Activated CD4-positive, alpha-beta memory T cell treated with anti-CD3 and anti-CD28 coated beads, Interleukin-2, amount 10 ng/mL, durations not matched to agents 7 days and 5 days (primary cell): ENCODE data around the gene PHACTR3. TPM values are rescaled to one million over a fixed set of nuclear protein-coding genes. Genes with fewer than 3 reads are reported as not detected.

ENCODE experiments used
- CTCF ChIA-PET: fragments of 350-600 bp; sonication (Branson Sonifier 250); formaldehyde crosslinking; loops from one replicate; lab custom pipeline; 2021; ENCODE audit warnings: antibody characterized with exemption, inconsistent platforms; lab: Charles Lee
- POLR2A ChIA-PET: fragments of 350-600 bp; sonication (Branson Sonifier 250); formaldehyde crosslinking; loops from one replicate; lab custom pipeline; 2021; ENCODE audit warnings: antibody characterized with exemption; lab: Charles Lee
- DNase-seq: peaks from one replicate; pipeline ENCODE4 v3.0.0-alpha.2; 2020
- H3K27ac Mint-ChIP-seq: one replicate; pipeline ENCODE4 v1.8.0; 2021; ENCODE audit warnings: mild to moderate bottlenecking, mixed read lengths
- H3K27me3 Mint-ChIP-seq: one replicate; pipeline ENCODE4 v1.8.0; 2021; ENCODE audit warnings: mixed read lengths
- H3K36me3 Mint-ChIP-seq: one replicate; pipeline ENCODE4 v1.8.0; 2021; ENCODE audit warnings: low read depth, mixed read lengths
- H3K4me1 Mint-ChIP-seq: one replicate; pipeline ENCODE4 v1.8.0; 2021; ENCODE audit warnings: mixed read lengths
- H3K4me3 Mint-ChIP-seq: one replicate; pipeline ENCODE4 v1.8.0; 2021; ENCODE audit warnings: mild to moderate bottlenecking, mixed read lengths
- H3K9me3 Mint-ChIP-seq: one replicate; pipeline ENCODE4 v1.8.0; 2021; ENCODE audit warnings: mixed read lengths
- total RNA-seq, 2 experiments: library from RNA; stranded (reverse); gene quantifications; one replicate each; pipeline ENCODE4 v1.2.3, GENCODE V29; 2021

The PHACTR3 gene
- total RNA-seq, 2 experiments from 2014 or later = not detected

- no peaks in the 10 kb centered on the region for H3K27me3 Mint-ChIP-seq
- CTCF ChIA-PET = no interaction called here
- H3K4me3 Mint-ChIP-seq = no peak overlapping the region
- no peak for DNase-seq
- H3K4me1 Mint-ChIP-seq = no peaks in the 10 kb centered on the region
- H3K27ac Mint-ChIP-seq = no peak overlapping the region
- no peaks in the 10 kb centered on the region for H3K36me3 Mint-ChIP-seq
- POLR2A ChIA-PET = no interaction called here
- H3K9me3 Mint-ChIP-seq = no peaks in the 10 kb centered on the region
Observed at GRCh38 chr20:59774204-59774641, 169.9 kb downstream of the PHACTR3 start.

DNA sequence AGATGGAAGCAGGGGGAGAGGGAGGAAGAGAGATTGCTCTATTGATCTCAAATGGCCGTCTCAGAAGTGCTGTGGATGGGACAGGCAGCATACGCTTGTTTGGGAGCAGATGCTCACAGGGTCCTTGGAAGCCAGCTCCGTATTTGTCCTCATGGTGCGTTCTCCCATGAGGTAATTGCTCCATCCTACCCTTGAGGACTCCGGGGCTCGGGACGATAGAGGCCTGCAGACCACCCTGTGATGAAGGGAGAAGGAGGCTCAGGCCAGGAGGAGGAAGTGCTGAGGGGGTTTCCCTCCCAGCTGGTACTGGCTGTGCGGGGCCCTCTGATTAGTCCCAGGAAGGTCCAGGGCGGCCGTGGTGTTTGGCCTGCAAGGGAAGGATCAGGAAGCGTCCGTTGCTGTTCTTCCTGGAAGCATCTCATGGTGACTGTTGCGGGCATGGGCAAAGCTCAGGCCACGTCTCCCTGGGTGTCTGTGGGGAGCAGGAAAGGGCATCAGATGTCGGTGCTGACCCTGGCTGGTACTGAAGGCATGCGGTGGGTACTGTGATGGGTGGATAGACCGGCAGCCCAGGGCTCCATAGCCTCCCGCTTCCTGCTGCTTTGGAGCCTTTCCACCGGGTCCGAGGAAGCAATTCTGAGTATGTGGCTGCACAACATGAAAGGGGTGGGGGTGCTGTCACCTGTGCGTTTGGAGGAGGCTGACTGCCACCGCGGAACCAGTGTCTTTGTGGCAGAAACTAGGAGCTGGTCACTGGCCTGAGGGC lies 170.8 kb downstream of the PHACTR3 start:
- Mint-ChIP-seq H3K36me3 (no peaks in the 10 kb centered on the region), H3K4me1 (no peaks in the 10 kb centered on the region), H3K4me3 (no peak overlapping the region), H3K27me3 (no peaks in the 10 kb centered on the region), H3K27ac (no peak overlapping the region), H3K9me3 (no peaks in the 10 kb centered on the region)
- ChIA-PET POLR2A (no interaction called here), CTCF (no interaction called here)
- no peak for DNase-seq

- CTCF ChIA-PET = no interaction called here
- POLR2A ChIA-PET = no interaction called here
- Mint-ChIP-seq H3K9me3 (no peaks in the 10 kb centered on the region), H3K27ac (no peak overlapping the region), H3K27me3 (no peaks in the 10 kb centered on the region), H3K4me1 (no peaks in the 10 kb centered on the region), H3K4me3 (no peak overlapping the region), H3K36me3 (no peaks in the 10 kb centered on the region)
- no peak for DNase-seq
Observed at GRCh38 chr20:59775687-59776055, 171.3 kb downstream of the PHACTR3 start.

GRCh38 chr20:59776059-59776603 lies 171.8 kb downstream of the PHACTR3 start:
- Mint-ChIP-seq H3K27me3 (no peaks in the 10 kb centered on the region), H3K9me3 (no peaks in the 10 kb centered on the region), H3K36me3 (no peaks in the 10 kb centered on the region), H3K27ac (no peak overlapping the region), H3K4me1 (no peaks in the 10 kb centered on the region), H3K4me3 (no peak overlapping the region)
- DNase-seq = no peak
- ChIA-PET CTCF (no interaction called here), POLR2A (no interaction called here)

- no peaks in the 10 kb centered on the region for H3K4me1 Mint-ChIP-seq
- POLR2A ChIA-PET = no interaction called here
- CTCF ChIA-PET = no interaction called here
- H3K9me3 Mint-ChIP-seq = no peaks in the 10 kb centered on the region
- no peaks in the 10 kb centered on the region for H3K36me3 Mint-ChIP-seq
- no peaks in the 10 kb centered on the region for H3K27me3 Mint-ChIP-seq
- H3K4me3 Mint-ChIP-seq = no peak overlapping the region
- DNase-seq = no peak
- H3K27ac Mint-ChIP-seq = no peak overlapping the region
Observed at GRCh38 chr20:59776626-59777330, 172.4 kb downstream of the PHACTR3 start.

- Mint-ChIP-seq H3K36me3 (no peaks in the 10 kb centered on the region), H3K4me3 (no peak overlapping the region), H3K9me3 (no peaks in the 10 kb centered on the region), H3K27me3 (no peaks in the 10 kb centered on the region), H3K27ac (no peak overlapping the region), H3K4me1 (no peaks in the 10 kb centered on the region)
- ChIA-PET POLR2A (no interaction called here), CTCF (no interaction called here)
- no peak for DNase-seq
Observed at GRCh38 chr20:59777331-59777725, 173.0 kb downstream of the PHACTR3 start.

DNA sequence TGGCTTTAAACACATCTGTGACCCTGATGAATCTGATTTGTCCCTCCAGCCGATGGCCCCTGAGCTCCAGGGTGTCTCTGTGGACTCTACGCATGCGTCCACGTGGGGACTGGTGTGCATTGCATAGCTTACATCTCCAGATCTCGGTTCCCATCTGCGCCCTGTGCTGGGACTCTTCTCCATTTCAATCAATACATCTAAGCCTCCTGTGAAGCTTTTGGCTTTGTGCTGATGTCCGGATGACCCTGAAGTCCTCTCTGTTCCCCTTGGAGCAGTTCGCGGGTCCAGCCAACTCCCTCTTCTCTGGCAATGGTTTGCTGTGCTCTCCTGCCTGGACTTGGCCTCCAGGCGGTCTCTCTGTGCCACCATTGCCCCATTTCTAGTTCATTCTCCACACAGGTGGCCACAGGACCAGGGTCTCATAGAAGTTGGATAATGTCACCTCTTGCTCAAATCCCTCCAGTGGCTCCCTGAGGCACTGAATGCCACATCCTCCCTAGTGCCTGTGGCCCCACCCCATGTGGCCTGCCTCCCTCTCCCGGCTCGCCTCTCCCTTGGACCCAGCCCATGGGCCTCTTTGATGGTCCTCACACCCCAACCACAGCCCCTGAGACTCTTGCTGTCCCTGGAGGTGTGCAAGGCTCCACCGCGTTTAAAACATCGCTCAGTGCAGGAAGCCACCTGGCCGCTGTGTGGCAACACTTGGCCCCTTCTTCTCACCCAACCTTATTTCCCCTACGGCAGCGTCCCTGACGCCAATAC lies 173.7 kb downstream of the PHACTR3 start:
- Mint-ChIP-seq H3K4me1 (no peaks in the 10 kb centered on the region), H3K27me3 (no peaks in the 10 kb centered on the region), H3K9me3 (no peaks in the 10 kb centered on the region), H3K4me3 (no peak overlapping the region), H3K36me3 (no peaks in the 10 kb centered on the region), H3K27ac (no peak overlapping the region)
- POLR2A ChIA-PET = no interaction called here
- DNase-seq = no peak
- CTCF ChIA-PET = no interaction called here

GRCh38 chr20:59778615-59779200 lies 174.4 kb downstream of the PHACTR3 start:
- Mint-ChIP-seq H3K27ac (no peak overlapping the region), H3K9me3 (no peaks in the 10 kb centered on the region), H3K36me3 (no peaks in the 10 kb centered on the region), H3K27me3 (no peaks in the 10 kb centered on the region), H3K4me3 (no peak overlapping the region), H3K4me1 (no peaks in the 10 kb centered on the region)
- DNase-seq = no peak
- ChIA-PET POLR2A (no interaction called here), CTCF (no interaction called here)

- no peak for DNase-seq
- H3K27ac Mint-ChIP-seq = no peak overlapping the region
- no peaks in the 10 kb centered on the region for H3K9me3 Mint-ChIP-seq
- ChIA-PET POLR2A (no interaction called here), CTCF (no interaction called here)
- no peaks in the 10 kb centered on the region for H3K4me1 Mint-ChIP-seq
- no peak overlapping the region for H3K4me3 Mint-ChIP-seq
- H3K36me3 Mint-ChIP-seq = no peaks in the 10 kb centered on the region
- no peaks in the 10 kb centered on the region for H3K27me3 Mint-ChIP-seq
Observed at GRCh38 chr20:59779656-59780380, 175.5 kb downstream of the PHACTR3 start.

- Mint-ChIP-seq H3K4me1 (no peaks in the 10 kb centered on the region), H3K27me3 (no peaks in the 10 kb centered on the region), H3K9me3 (no peaks in the 10 kb centered on the region), H3K27ac (no peak overlapping the region), H3K4me3 (no peak overlapping the region), H3K36me3 (no peaks in the 10 kb centered on the region)
- POLR2A ChIA-PET = no interaction called here
- CTCF ChIA-PET = no interaction called here
- no peak for DNase-seq
Observed at GRCh38 chr20:59780494-59781185, 176.3 kb downstream of the PHACTR3 start.

GRCh38 chr20:59781226-59781625 lies 176.9 kb downstream of the PHACTR3 start:
- no peaks in the 10 kb centered on the region for H3K9me3 Mint-ChIP-seq
- DNase-seq = no peak

More at GRCh38 chr20:59781226-59781625, 176.9 kb downstream of the PHACTR3 start:
- Mint-ChIP-seq H3K27ac (no peak overlapping the region), H3K4me3 (no peak overlapping the region), H3K36me3 (no peaks in the 10 kb centered on the region), H3K27me3 (no peaks in the 10 kb centered on the region), H3K4me1 (no peaks in the 10 kb centered on the region)
- CTCF ChIA-PET = interaction anchor here (1.5 kb wide), 1 partner anchor 69 kb away, joined by 4 read pairs; no protein-coding TSS in a partner anchor
- POLR2A ChIA-PET = no interaction called here
